Karpas-422 (cell line): ENCODE results near the gene RPUSD2. TPM values are rescaled to one million over a fixed set of nuclear protein-coding genes. Genes with fewer than 3 reads are reported as not detected.

Experiments
- DNase-seq: peaks from one replicate; pipeline ENCODE4 v3.0.0-alpha.2; 2015
- H2AFZ ChIP-seq: fragments of 200-600 bp; sonication (generic); 2 replicates; pipeline ENCODE4 v1.6.1; 2014; ENCODE audit warnings: antibody characterized with exemption, low read length, mixed read lengths
- H3K27ac ChIP-seq: fragments of 200-600 bp; sonication (generic); 2 replicates; pipeline ENCODE4 v1.5.1; 2014; ENCODE audit warnings: mild to moderate bottlenecking, low read length, moderate library complexity
- H3K27me3 ChIP-seq: fragments of 200-600 bp; sonication (generic); 2 replicates; pipeline ENCODE4 v1.6.1; 2014; ENCODE audit warnings: low read length, mixed read lengths
- H3K36me3 ChIP-seq: fragments of 200-600 bp; sonication (generic); 2 replicates; pipeline ENCODE4 v1.6.1; 2014; ENCODE audit warnings: low read length, mixed read lengths; ENCODE audit not compliant: insufficient read depth
- H3K4me1 ChIP-seq: fragments of 200-600 bp; sonication (generic); 2 replicates; pipeline ENCODE4 v1.6.1; 2014; ENCODE audit warnings: mild to moderate bottlenecking, low read length, mixed read lengths
- H3K4me2 ChIP-seq: fragments of 200-600 bp; sonication (generic); 2 replicates; pipeline ENCODE4 v1.6.1; 2014; ENCODE audit warnings: low read length, low read depth, mild to moderate bottlenecking; ENCODE audit not compliant: poor library complexity, severe bottlenecking
- H3K4me3 ChIP-seq: fragments of 200-600 bp; sonication (generic); 2 replicates; pipeline ENCODE4 v1.5.1; 2014; ENCODE audit warnings: mild to moderate bottlenecking, antibody characterized with exemption, low read length, mixed read lengths
- H3K79me2 ChIP-seq: fragments of 200-600 bp; sonication (generic); 2 replicates; pipeline ENCODE4 v1.6.1; 2014; ENCODE audit warnings: mild to moderate bottlenecking, low read length, mixed read lengths
- H3K9ac ChIP-seq: fragments of 200-600 bp; sonication (generic); 2 replicates; pipeline ENCODE4 v1.6.0; 2014; ENCODE audit warnings: low read length
- H3K9me2 ChIP-seq: fragments of 200-600 bp; sonication (generic), shearing (Covaris generic); replicated peaks from 2 replicates; pipeline ENCODE4 v1.6.0; 2014; ENCODE audit warnings: mild to moderate bottlenecking, low read length, moderate library complexity; ENCODE audit not compliant: insufficient read depth
- H3K9me3 ChIP-seq: fragments of 300-700, 200-600 bp; sonication (generic); 2 replicates; pipeline ENCODE4 v1.6.1; 2014; ENCODE audit warnings: low read length, mixed read lengths
- H4K20me1 ChIP-seq: fragments of 200-600 bp; sonication (generic); 2 replicates; pipeline ENCODE4 v1.6.1; 2014; ENCODE audit warnings: mild to moderate bottlenecking, antibody characterized with exemption, low read length, low read depth; ENCODE audit not compliant: insufficient read depth
- total RNA-seq: library from RNA; depleted of rRNA; stranded (reverse); fragments of >200 nt; shearing (Covaris generic); gene quantifications from 2 replicates; pipeline ENCODE4 v1.2.3, GENCODE V29; 2014; ENCODE audit warnings: low replicate concordance

RPUSD2 gene
- total RNA-seq, 1 experiment from 2014 or later, result 13.6 TPM

DNA sequence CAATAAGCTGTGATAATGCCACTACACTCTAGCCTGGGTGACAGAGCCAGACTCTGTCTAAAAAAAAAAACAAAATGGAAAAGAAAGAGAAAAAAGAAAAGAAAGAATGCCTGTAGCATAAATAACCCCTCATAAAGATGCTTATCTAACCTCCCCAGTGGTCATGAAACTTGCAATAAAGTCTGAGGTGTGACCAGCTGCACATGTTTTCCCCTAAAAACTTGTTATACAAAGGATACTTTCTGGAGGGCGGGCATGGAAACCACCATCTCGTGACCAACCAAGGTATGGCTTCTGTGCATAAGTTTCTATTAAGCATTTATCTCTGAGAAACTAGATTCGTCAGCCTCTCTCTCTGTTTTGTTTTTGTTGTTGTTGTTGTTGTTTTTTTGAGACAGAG lies 26.0 kb upstream of the RPUSD2 start:
- Histone ChIP-seq H3K4me3 (no peak overlapping the region), H3K36me3 (0 out of 2 replicates have a peak, but pooled peaks cover 2% of the 10 kb centered on the region), H3K79me2 (no peaks in the 10 kb centered on the region), H3K9me3 (no peaks in the 10 kb centered on the region), H3K27ac (no peak overlapping the region), H2AFZ (no peak overlapping the region), H3K4me1 (no peaks in the 10 kb centered on the region), H4K20me1 (no peaks in the 10 kb centered on the region), H3K9me2 (no peaks in the 10 kb centered on the region), H3K9ac (no peak overlapping the region), H3K27me3 (no peaks in the 10 kb centered on the region), H3K4me2 (no peak overlapping the region)
- DNase-seq, result no peak

DNA sequence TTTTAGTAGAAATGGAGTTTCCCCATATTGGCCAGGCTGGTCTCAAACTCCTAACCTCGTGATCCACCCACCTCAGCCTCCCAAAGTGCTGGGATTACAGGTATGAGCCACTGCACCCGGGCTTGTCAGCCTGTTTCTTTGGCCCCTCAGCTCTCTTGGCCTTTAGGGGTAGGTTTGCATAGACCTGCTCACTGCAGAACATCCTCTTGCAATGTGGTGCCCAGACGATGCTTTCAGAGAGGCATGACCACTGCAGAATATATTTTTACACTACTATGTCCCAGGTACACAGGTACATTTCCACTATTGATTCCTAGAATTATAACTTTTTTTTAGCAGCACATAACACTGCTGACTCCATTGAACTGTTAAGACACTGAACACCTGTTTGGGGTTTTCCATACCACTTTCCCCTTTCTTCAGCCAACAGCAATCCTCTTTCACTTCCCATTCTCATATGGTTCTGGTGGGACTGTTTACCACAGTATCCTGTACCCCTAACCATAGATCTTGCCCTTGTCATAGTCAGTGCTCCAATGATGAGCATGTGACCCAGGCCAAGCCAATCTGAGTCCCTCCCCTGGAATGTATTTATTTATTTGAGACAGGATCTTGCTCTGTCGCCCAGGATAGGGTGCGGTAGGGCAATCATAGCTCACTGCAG lies 25.3 kb upstream of the RPUSD2 start:
- no peaks in the 10 kb centered on the region for H3K9me2 ChIP-seq
- no peak for DNase-seq
- H3K27ac ChIP-seq, result no peak overlapping the region
- no peaks in the 10 kb centered on the region for H4K20me1 ChIP-seq
- H3K4me3 ChIP-seq, result no peak overlapping the region
- H3K4me1 ChIP-seq, result no peaks in the 10 kb centered on the region
- no peak overlapping the region for H2AFZ ChIP-seq
- H3K9me3 ChIP-seq, result no peaks in the 10 kb centered on the region
- no peaks in the 10 kb centered on the region for H3K79me2 ChIP-seq
- no peaks in the 10 kb centered on the region for H3K27me3 ChIP-seq
- no peak overlapping the region for H3K4me2 ChIP-seq
- no peak overlapping the region for H3K9ac ChIP-seq
- 0 out of 2 replicates have a peak, but pooled peaks cover 6% of the 10 kb centered on the region for H3K36me3 ChIP-seq

- Histone ChIP-seq H3K27ac (no peak overlapping the region), H3K27me3 (no peaks in the 10 kb centered on the region), H3K36me3 (0 out of 2 replicates have a peak, but pooled peaks cover 6% of the 10 kb centered on the region), H4K20me1 (no peaks in the 10 kb centered on the region), H3K4me1 (no peaks in the 10 kb centered on the region), H3K4me2 (no peak overlapping the region), H3K9me2 (no peaks in the 10 kb centered on the region), H3K9ac (no peak overlapping the region), H3K79me2 (no peaks in the 10 kb centered on the region), H3K9me3 (no peaks in the 10 kb centered on the region), H3K4me3 (no peak overlapping the region), H2AFZ (no peak overlapping the region)
- no peak for DNase-seq
Observed at GRCh38 chr15:40545457-40545856, 23.6 kb upstream of the RPUSD2 start.

DNA sequence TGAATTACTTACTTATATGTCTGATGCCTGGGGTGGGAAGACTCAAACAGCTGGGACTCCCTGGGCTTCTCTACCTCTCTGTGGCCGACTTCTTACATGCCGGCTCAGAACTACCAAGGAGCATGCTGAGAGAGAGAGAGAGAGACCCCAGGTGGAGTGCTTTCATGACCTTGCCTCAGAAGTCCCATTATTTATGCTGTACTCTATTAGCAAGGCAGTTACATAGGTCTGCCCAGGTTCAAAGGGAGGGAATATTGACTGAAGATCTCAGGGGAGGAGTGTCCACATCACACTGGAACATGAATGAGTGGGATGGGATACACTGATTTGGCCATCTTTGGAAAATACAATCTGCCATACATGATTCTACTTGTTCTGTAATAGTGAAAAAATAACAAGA lies 20.5 kb upstream of the RPUSD2 start:
- no peak overlapping the region for H2AFZ ChIP-seq
- H3K79me2 ChIP-seq, result peaks cover 3% of the 10 kb centered on the region; the same call in 1 of the 2 replicates
- H3K9ac ChIP-seq, result no peak overlapping the region
- H3K36me3 ChIP-seq, result peaks cover 12% of the 10 kb centered on the region; the same call in 1 of the 2 replicates
- no peak for DNase-seq
- no peak overlapping the region for H3K4me3 ChIP-seq
- no peak overlapping the region for H3K27ac ChIP-seq
- H3K27me3 ChIP-seq, result no peaks in the 10 kb centered on the region
- no peaks in the 10 kb centered on the region for H3K9me2 ChIP-seq
- peaks cover 9% of the 10 kb centered on the region for H3K4me1 ChIP-seq
- no peaks in the 10 kb centered on the region for H3K9me3 ChIP-seq
- no peak overlapping the region for H3K4me2 ChIP-seq
- H4K20me1 ChIP-seq, result no peaks in the 10 kb centered on the region

- Histone ChIP-seq H3K4me2 (no peak overlapping the region), H3K27ac (no peak overlapping the region), H3K36me3 (peaks cover 12% of the 10 kb centered on the region; the same call in 1 of the 2 replicates), H3K9ac (no peak overlapping the region), H2AFZ (no peak overlapping the region), H3K9me3 (no peaks in the 10 kb centered on the region), H3K4me3 (no peak overlapping the region), H3K4me1 (peaks cover 22% of the 10 kb centered on the region), H3K27me3 (no peaks in the 10 kb centered on the region), H4K20me1 (no peaks in the 10 kb centered on the region), H3K79me2 (peaks cover 3% of the 10 kb centered on the region; the same call in 1 of the 2 replicates), H3K9me2 (no peaks in the 10 kb centered on the region)
- DNase-seq, result no peak
Observed at GRCh38 chr15:40549894-40550293, 19.2 kb upstream of the RPUSD2 start.

DNA sequence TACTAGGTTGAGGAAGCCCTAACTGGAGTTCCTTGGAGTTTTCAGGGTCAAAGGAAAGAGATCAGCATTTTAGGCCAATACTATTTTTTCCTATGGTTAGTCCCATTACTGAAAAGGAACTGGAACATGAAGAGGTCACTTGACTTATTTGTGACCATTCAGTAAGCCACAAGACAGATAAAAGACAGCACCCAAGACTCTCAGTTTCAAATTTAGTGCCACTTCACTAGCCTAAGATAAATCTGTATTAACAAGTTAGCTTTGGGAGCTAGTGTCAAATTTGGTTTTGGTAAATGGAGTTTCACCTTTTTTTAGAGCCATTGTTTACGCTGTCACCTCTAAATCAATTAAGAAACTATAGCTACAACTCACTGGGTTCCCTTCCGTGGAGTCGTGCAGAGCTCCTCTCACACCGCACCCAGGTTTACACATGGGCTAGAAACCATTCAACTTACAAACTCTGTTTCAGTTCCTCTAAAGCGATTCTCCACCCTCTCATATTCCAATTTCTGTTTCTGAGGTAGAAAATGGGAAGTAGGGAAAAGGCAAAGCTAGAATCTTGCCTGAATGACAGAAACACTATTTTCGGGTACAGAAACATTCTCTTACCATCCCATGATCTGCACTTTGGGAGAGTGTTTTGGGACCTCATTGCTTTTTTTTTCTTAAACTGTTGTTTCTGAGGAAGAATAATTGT lies 18.6 kb upstream of the RPUSD2 start:
- Histone ChIP-seq H3K4me2 (no peak overlapping the region), H3K4me1 (peaks cover 22% of the 10 kb centered on the region), H2AFZ (no peak overlapping the region), H3K36me3 (peaks cover 12% of the 10 kb centered on the region; the same call in 1 of the 2 replicates), H3K9me2 (no peaks in the 10 kb centered on the region), H3K4me3 (no peak overlapping the region), H3K27ac (no peak overlapping the region), H3K9me3 (no peaks in the 10 kb centered on the region), H3K79me2 (peaks cover 3% of the 10 kb centered on the region; the same call in 1 of the 2 replicates), H3K27me3 (no peaks in the 10 kb centered on the region), H4K20me1 (no peaks in the 10 kb centered on the region), H3K9ac (no peak overlapping the region)
- no peak for DNase-seq

- peaks cover 15% of the 10 kb centered on the region; the same call in 1 of the 2 replicates for H3K36me3 ChIP-seq
- H3K79me2 ChIP-seq, result peaks cover 3% of the 10 kb centered on the region; the same call in 1 of the 2 replicates
- H3K27ac ChIP-seq, result no peak overlapping the region
- no peak overlapping the region for H3K4me3 ChIP-seq
- H3K4me2 ChIP-seq, result no peak overlapping the region
- H3K4me1 ChIP-seq, result peaks cover 22% of the 10 kb centered on the region
- H3K27me3 ChIP-seq, result no peaks in the 10 kb centered on the region
- no peak overlapping the region for H2AFZ ChIP-seq
- 0 out of 2 replicates have a peak overlapping the region, but pooled peaks have one; percentile 7 for H3K9ac ChIP-seq
- H4K20me1 ChIP-seq, result no peaks in the 10 kb centered on the region
- no peaks in the 10 kb centered on the region for H3K9me3 ChIP-seq
- no peaks in the 10 kb centered on the region for H3K9me2 ChIP-seq
- no peak for DNase-seq
Observed at GRCh38 chr15:40554161-40554525, 15.0 kb upstream of the RPUSD2 start.

- DNase-seq, result no peak
- H3K27me3 ChIP-seq, result no peaks in the 10 kb centered on the region
- H4K20me1 ChIP-seq, result no peaks in the 10 kb centered on the region
- H3K4me3 ChIP-seq, result no peak overlapping the region
- H3K9ac ChIP-seq, result no peak overlapping the region
- no peak overlapping the region for H3K4me2 ChIP-seq
- peaks cover 3% of the 10 kb centered on the region; the same call in 1 of the 2 replicates for H3K79me2 ChIP-seq
- peaks cover 22% of the 10 kb centered on the region for H3K4me1 ChIP-seq
- H3K9me3 ChIP-seq, result no peaks in the 10 kb centered on the region
- H3K36me3 ChIP-seq, result peaks cover 15% of the 10 kb centered on the region; the same call in 1 of the 2 replicates
- no peak overlapping the region for H3K27ac ChIP-seq
- no peak overlapping the region for H2AFZ ChIP-seq
- no peaks in the 10 kb centered on the region for H3K9me2 ChIP-seq
Observed at GRCh38 chr15:40555876-40556275, 13.2 kb upstream of the RPUSD2 start.
